Mesendoderm (in vitro differentiated cells): Measurements from ENCODE around the gene INTS3.
"Not testable (repeated sequence)": the region's sequence is repeated elsewhere in the genome, so short reads cannot be mapped to it uniquely, and the experiment has no call there.

ENCODE experiments used
- DNase-seq: peaks from one replicate; pipeline ENCODE4 v3.0.0; 2013
- H2AK5ac ChIP-seq: 2 replicates; pipeline ENCODE4 v1.6.1; 2013; ENCODE audit warnings: low read length, inconsistent platforms
- H2BK120ac ChIP-seq: 2 replicates; pipeline ENCODE4 v1.6.1; 2013; ENCODE audit warnings: low read depth, mild to moderate bottlenecking, low read length, moderate library complexity, mixed read lengths
- H2BK15ac ChIP-seq: replicated peaks from 2 replicates; pipeline ENCODE4 v1.6.1; 2013; ENCODE audit warnings: low read depth, mild to moderate bottlenecking, moderate library complexity
- H2BK5ac ChIP-seq: 2 replicates; pipeline ENCODE4 v1.6.1; 2013; ENCODE audit warnings: low read length, inconsistent platforms
- H3K18ac ChIP-seq: 2 replicates; pipeline ENCODE4 v1.6.1; 2013; ENCODE audit warnings: mild to moderate bottlenecking, low read length, mixed read lengths
- H3K23ac ChIP-seq: one replicate; pipeline ENCODE4 v1.6.1; 2013; ENCODE audit warnings: low read length
- H3K27ac ChIP-seq: 2 replicates; pipeline ENCODE4 v1.5.1; 2013; ENCODE audit warnings: low read depth, mild to moderate bottlenecking, inconsistent platforms, low read length, moderate library complexity
- H3K27me3 ChIP-seq: 2 replicates; pipeline ENCODE4 v1.6.1; 2013; ENCODE audit warnings: low read length, control low read depth, mild to moderate bottlenecking, inconsistent platforms; ENCODE audit not compliant: insufficient read depth, poor library complexity
- H3K36me3 ChIP-seq: 2 replicates; pipeline ENCODE4 v1.6.1; 2013; ENCODE audit warnings: low read length, inconsistent platforms; ENCODE audit not compliant: control insufficient read depth, insufficient read depth
- H3K4ac ChIP-seq: one replicate; pipeline ENCODE4 v1.6.1; 2013; ENCODE audit warnings: low read depth, mild to moderate bottlenecking, low read length, moderate library complexity
- H3K4me1 ChIP-seq: 2 replicates; pipeline ENCODE4 v1.6.1; 2013; ENCODE audit warnings: low read depth, low read length, inconsistent platforms; ENCODE audit not compliant: control insufficient read depth
- H3K4me2 ChIP-seq: 2 replicates; pipeline ENCODE4 v1.6.1; 2013; ENCODE audit warnings: low read length
- H3K4me3 ChIP-seq: 2 replicates; pipeline ENCODE4 v1.5.1; 2013; ENCODE audit warnings: mild to moderate bottlenecking, low read length
- H3K56ac ChIP-seq: one replicate; pipeline ENCODE4 v1.6.1; 2013; ENCODE audit warnings: low read length
- H3K79me1 ChIP-seq: 2 replicates; pipeline ENCODE4 v1.6.1; 2013; ENCODE audit warnings: low read length, inconsistent platforms
- H3K79me2 ChIP-seq: 2 replicates; pipeline ENCODE4 v1.6.1; 2013; ENCODE audit warnings: mild to moderate bottlenecking, low read length; ENCODE audit not compliant: control insufficient read depth, insufficient read depth
- H3K9ac ChIP-seq: 2 replicates; pipeline ENCODE4 v1.6.1; 2013; ENCODE audit warnings: low read length, inconsistent platforms
- H4K5ac ChIP-seq: one replicate; pipeline ENCODE4 v1.6.1; 2013; ENCODE audit warnings: low read length
- H4K8ac ChIP-seq: one replicate; pipeline ENCODE4 v1.6.1; 2013; ENCODE audit warnings: low read depth, mild to moderate bottlenecking, control low read depth, low read length, moderate library complexity
- WGBS: extraction: QIAGEN DNeasy Blood & Tissue Kit; methylation state at CpG from one replicate; pipeline ENCODE4 v1.1.7; 2013; ENCODE audit warnings: low lambda C conversion rate, missing lambda C conversion rate; ENCODE audit not compliant: insufficient coverage; ENCODE audit errors: extremely low coverage; 5-methylcytosine and 5-hydroxymethylcytosine counted together

INTS3 gene

DNA sequence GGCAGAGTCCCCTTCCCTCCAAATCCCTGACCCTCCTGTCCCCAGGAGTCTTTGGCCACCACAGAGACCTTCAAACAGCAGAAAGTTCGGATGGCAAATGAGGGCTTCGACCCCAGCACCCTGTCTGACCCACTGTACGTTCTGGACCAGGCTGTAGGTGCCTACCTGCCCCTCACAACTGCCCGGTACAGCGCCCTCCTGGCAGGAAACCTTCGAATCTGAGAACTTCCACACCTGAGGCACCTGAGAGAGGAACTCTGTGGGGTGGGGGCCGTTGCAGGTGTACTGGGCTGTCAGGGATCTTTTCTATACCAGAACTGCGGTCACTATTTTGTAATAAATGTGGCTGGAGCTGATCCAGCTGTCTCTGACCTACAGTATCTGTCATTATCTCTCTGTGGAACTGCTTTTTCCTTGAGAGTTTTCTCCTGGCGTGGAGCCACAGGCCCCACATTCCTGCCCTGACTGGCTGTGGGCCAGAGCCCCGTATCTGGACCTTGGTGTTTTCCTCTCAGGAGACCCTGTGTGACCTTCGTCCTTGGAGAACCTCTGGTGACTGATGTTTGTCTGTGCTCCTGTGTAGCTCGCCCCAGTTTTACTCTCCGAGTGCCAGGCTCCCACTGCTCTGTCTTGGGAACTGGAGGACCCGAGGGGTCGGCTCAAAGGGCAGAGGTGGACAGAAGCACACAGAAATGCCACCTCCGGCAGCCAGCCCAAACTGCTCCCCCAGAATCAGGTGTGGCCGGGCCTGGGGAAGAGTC is 52.1 kb downstream of the INTS3 start:
- no peaks in the 10 kb centered on the region for H3K27me3 ChIP-seq
- no peak overlapping the region for H2BK5ac ChIP-seq
- no peaks in the 10 kb centered on the region for H3K79me2 ChIP-seq
- no peak overlapping the region for H2BK120ac ChIP-seq
- H3K4me2 ChIP-seq, result no peak overlapping the region
- no peak overlapping the region for H3K18ac ChIP-seq
- H2BK15ac ChIP-seq, result no peak overlapping the region
- no CpG with 5 or more reads among the region's 17 CpGs for WGBS
- no peak overlapping the region for H4K8ac ChIP-seq
- H3K79me1 ChIP-seq, result peaks cover 9% of the 10 kb centered on the region
- no peak overlapping the region for H2AK5ac ChIP-seq
- DNase-seq, result no peak
- H3K9ac ChIP-seq, result no peak overlapping the region
- peaks cover 6% of the 10 kb centered on the region for H3K4me1 ChIP-seq
- no peak overlapping the region for H3K4me3 ChIP-seq
- no peak overlapping the region for H4K5ac ChIP-seq
- no peaks in the 10 kb centered on the region for H3K36me3 ChIP-seq
- H3K56ac ChIP-seq, result no peak overlapping the region
- no peak overlapping the region for H3K27ac ChIP-seq
- no peak overlapping the region for H3K4ac ChIP-seq
- no peak overlapping the region for H3K23ac ChIP-seq

DNA sequence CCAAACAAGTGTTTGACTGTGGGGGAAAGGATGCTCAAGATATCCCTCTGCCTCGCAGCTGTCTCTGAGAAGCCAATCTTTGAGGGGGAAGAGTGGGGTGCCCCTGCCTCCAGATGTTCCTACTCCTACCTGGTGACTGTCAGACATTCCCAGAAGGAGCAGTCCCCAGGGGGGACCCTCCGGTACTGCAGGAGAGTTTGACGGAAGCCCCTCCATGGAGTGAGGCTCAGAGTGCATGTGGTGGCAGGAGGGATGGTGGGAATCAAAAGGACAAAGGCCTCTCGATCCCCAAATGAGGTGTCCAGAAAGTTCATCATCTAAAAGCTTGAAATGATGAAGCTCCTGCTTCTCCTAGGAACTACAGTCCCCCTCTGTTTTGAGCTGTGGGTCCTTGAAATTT is 52.7 kb downstream of the INTS3 start:
- Histone ChIP-seq H2BK5ac (no peak overlapping the region), H3K36me3 (no peaks in the 10 kb centered on the region), H4K5ac (no peak overlapping the region), H3K79me1 (peaks cover 9% of the 10 kb centered on the region), H3K79me2 (no peaks in the 10 kb centered on the region), H4K8ac (no peak overlapping the region), H3K27ac (no peak overlapping the region), H3K4me1 (peaks cover 6% of the 10 kb centered on the region), H3K27me3 (no peaks in the 10 kb centered on the region), H3K18ac (no peak overlapping the region), H2BK15ac (no peak overlapping the region), H2AK5ac (no peak overlapping the region), H3K56ac (no peak overlapping the region), H3K23ac (no peak overlapping the region), H3K9ac (no peak overlapping the region), H2BK120ac (no peak overlapping the region), H3K4me3 (no peak overlapping the region), H3K4ac (no peak overlapping the region), H3K4me2 (no peak overlapping the region)
- no peak for DNase-seq
- WGBS, result no CpG with 5 or more reads among the region's 4 CpGs

DNA sequence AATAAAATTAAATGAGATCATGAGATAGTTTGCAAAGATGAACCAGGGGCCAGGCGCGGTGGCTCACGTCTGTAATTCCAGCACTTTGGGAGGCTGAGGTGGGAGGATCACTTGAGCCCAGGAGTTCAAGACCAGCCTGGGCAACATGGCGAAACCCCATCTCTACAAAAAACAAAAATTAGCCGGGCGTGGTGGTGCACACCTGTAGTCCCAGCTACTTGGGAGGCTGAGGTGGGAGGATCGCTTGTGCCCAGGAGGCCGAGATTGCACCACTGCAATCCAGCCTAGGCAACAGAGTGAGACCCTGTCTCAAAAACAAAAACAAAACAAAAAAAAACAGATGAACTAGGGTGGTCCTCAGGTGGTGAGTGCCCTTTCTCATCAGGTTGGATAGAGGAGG is 54.8 kb downstream of the INTS3 start:
- peak overlapping the region; percentile 65 for H3K9ac ChIP-seq
- not testable (repeated sequence) for H3K4me1 ChIP-seq, H2BK5ac ChIP-seq, DNase-seq, H3K79me2 ChIP-seq, H4K5ac ChIP-seq, H4K8ac ChIP-seq, H2AK5ac ChIP-seq, H3K4me3 ChIP-seq, H3K79me1 ChIP-seq, H2BK120ac ChIP-seq, H3K27me3 ChIP-seq, H3K27ac ChIP-seq, H3K4me2 ChIP-seq, H2BK15ac ChIP-seq, H3K23ac ChIP-seq, H3K36me3 ChIP-seq
- H3K56ac ChIP-seq, result peak overlapping the region; percentile 86
- peak overlapping the region; percentile 1 for H3K4ac ChIP-seq
- H3K18ac ChIP-seq, result peak overlapping the region; percentile 25
- WGBS, result no CpG with 5 or more reads among the region's 8 CpGs

DNA sequence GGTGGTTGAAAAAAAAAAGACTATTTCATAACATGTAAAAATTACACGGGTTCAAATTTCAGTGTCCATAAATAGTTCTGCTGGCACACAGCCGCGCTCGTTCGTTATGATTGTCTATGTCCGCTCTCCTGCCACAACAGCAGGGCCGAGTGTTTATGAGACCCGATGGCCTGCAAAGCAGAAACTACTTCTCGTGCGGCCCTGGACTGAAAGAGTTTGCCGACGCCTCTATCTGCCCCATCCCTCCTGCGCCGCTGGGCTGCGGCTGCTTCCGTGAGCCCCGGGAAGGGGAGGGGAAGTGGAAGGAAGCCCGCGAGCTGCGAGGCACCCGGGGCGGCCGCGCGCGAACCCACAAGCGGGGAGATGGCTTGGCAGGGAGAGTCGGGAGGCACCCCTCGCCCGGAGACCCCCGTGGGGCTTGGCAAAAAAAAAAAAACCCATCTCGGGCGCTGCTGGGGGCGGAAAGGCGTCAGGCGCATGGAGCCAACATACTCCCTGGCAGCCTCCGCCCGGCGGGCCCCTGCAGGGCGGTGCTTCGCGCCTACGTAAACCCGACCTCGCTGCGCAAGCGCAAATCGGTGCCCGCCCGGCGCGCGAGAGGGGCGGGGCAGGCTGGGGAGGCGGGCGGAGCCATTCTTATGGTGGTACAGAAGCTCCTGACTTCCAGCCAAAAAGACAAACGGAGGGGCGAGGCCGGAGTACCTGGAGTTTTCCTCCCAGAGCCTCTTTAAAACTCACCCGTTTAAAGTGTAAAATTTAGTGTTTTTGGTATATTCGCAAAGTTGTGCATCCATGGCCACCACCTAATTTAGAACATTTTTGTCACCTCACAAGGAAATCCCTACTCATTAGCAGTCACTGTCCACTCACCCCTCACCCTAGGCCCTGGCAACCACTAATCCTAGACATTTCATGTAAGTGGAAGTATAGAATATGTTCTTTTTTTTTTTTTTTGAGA is 55.7 kb downstream of the INTS3 start:
- peak overlapping the region; percentile 1 for H3K4ac ChIP-seq
- no peak overlapping the region for H4K8ac ChIP-seq
- no peaks in the 10 kb centered on the region for H3K79me2 ChIP-seq
- H3K4me2 ChIP-seq, result peak overlapping the region; percentile 43
- H2BK15ac ChIP-seq, result no peak overlapping the region
- H3K27ac ChIP-seq, result peak overlapping the region; percentile 48
- H2AK5ac ChIP-seq, result no peak overlapping the region
- DNase-seq, result peak; percentile 95
- no peaks in the 10 kb centered on the region for H3K4me1 ChIP-seq
- no peaks in the 10 kb centered on the region for H3K79me1 ChIP-seq
- no peaks in the 10 kb centered on the region for H3K36me3 ChIP-seq
- no peak overlapping the region for H2BK5ac ChIP-seq
- peak overlapping the region; percentile 25 for H3K18ac ChIP-seq
- no CpG with 5 or more reads among the region's 61 CpGs for WGBS
- no peak overlapping the region for H2BK120ac ChIP-seq
- H3K23ac ChIP-seq, result peak overlapping the region; percentile 20
- no peaks in the 10 kb centered on the region for H3K27me3 ChIP-seq
- no peak overlapping the region for H4K5ac ChIP-seq
- peak overlapping the region; percentile 86 for H3K56ac ChIP-seq
- H3K9ac ChIP-seq, result peak overlapping the region; percentile 65
- H3K4me3 ChIP-seq, result peak overlapping the region; percentile 33

DNA sequence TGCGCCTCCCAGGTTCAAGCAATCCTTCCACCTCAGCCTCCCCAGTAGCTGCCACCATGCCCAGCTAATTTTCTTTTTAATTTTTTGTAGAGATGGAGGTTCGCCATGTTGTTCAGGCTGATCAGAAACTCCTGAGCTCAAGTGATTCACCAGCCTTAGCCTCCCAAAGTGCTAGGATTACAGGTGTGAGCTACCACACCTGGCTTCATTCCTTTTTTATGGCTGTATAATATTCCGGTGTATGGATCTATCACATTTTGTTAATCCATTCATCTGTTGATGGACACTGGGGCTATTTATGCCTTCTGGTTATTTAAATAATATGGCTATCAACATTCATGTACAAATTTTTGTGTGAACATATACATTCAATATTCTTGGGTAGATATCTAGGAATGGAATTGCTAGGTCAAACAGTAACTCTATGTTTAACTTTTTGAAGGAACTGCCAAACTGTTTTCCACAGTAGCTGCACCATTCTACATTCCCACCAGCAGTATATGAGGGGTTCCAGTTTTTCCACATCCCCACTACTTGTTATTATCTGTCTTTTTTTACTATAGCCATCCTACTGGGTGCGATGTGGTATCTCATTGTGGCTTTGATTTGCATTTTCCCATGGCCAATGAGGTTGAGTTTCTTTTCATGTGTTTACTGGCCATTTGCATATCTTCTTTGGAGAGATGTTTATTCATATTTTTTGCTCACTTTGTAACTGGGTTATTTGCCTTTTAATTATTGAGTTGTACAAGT is 58.4 kb downstream of the INTS3 start:
- Histone ChIP-seq H3K27me3 (no peaks in the 10 kb centered on the region), H3K4me1 (no peaks in the 10 kb centered on the region), H3K4me3 (no peak overlapping the region), H2BK5ac (no peak overlapping the region), H3K4ac (no peak overlapping the region), H3K27ac (no peak overlapping the region), H2BK15ac (no peak overlapping the region), H4K5ac (no peak overlapping the region), H3K56ac (no peak overlapping the region), H3K36me3 (no peaks in the 10 kb centered on the region), H4K8ac (no peak overlapping the region), H3K23ac (no peak overlapping the region), H3K4me2 (no peak overlapping the region), H3K79me1 (no peaks in the 10 kb centered on the region), H3K9ac (no peak overlapping the region), H3K18ac (no peak overlapping the region), H3K79me2 (no peaks in the 10 kb centered on the region), H2AK5ac (no peak overlapping the region), H2BK120ac (no peak overlapping the region)
- DNase-seq, result no peak
- no CpG with 5 or more reads among the region's 4 CpGs for WGBS
